HepG2 (cell line): ENCODE measurements around the gene COL27A1. TPM values are rescaled to one million over a fixed set of nuclear protein-coding genes. Genes with fewer than 3 reads are reported as not detected.

ENCODE experiments used
- ATAC-seq: fragments of 200-7000 bp; cut with Tn5 transposase; 3 replicates; pipeline ENCODE4 v1.9.1; 2020; ENCODE audit warnings: mild to moderate bottlenecking, moderate library complexity
- BruUV-seq: library from RNA; stranded (reverse); fragments of 400-500 nt; replicated peaks from 2 replicates; lab custom pipeline; 2021; lab: Mats Ljungman, UMichigan
- CTCF ChIA-PET: fragments of 300-600 bp; formaldehyde crosslinking; extraction: SDS; loops from one replicate; lab custom pipeline; 2021; ENCODE audit warnings: low total read pairs, inconsistent platforms, low intra/inter-chr PET ratio; lab: Yijun Ruan, JAX
- POLR2A ChIA-PET: fragments of 350-600 bp; sonication (Branson Sonifier 250); formaldehyde crosslinking; loops from one replicate; lab custom pipeline; 2020; ENCODE audit warnings: antibody characterized with exemption, inconsistent platforms; lab: Yijun Ruan, JAX
- DNase-seq: peaks from one replicate; pipeline ENCODE4 v3.0.0-alpha.2; 2015; ENCODE audit warnings: low spot score
- FAIRE-seq: peaks from 3 replicates; lab custom pipeline; 2011; peaks lifted over from hg19 to GRCh38; lab: Jason Lieb, UNC
- H2AFZ ChIP-seq: one replicate; pipeline ENCODE4 v1.6.1; 2011; ENCODE audit warnings: low read length, inconsistent platforms
- H3K27ac ChIP-seq: fragments of 300-600 bp; 3 replicates; pipeline ENCODE4 v1.8.0; 2011; ENCODE audit warnings: mixed run types, mild to moderate bottlenecking, mixed read lengths, low read length, inconsistent platforms; ENCODE audit not compliant: insufficient read depth; ENCODE audit errors: extremely low read length
- H3K27me3 ChIP-seq, 2 experiments: fragments of 200-600 bp in 1 of 2; 2 replicates in 1 of 2; 3 replicates in 1 of 2; pipeline versions ENCODE4 v1.6.0 to v1.8.0; 2011; ENCODE audit warnings: low read length in 2 of 2, mild to moderate bottlenecking in 2 of 2, moderate library complexity in 2 of 2, inconsistent platforms in 1 of 2; ENCODE audit not compliant: insufficient read depth in 2 of 2, control insufficient read depth in 1 of 2
- H3K36me3 ChIP-seq, 2 experiments: fragments of 200-600 bp in 1 of 2; replicated peaks in 1 of 2; 2 replicates in 1 of 2; 3 replicates in 1 of 2; pipeline versions ENCODE4 v1.5.1 to v1.8.0; 2011; ENCODE audit warnings: low read length in 2 of 2, inconsistent platforms in 1 of 2; ENCODE audit not compliant: insufficient read depth in 2 of 2, control insufficient read depth in 1 of 2
- H3K4me1 ChIP-seq: 2 replicates; pipeline ENCODE4 v1.5.1; 2012; ENCODE audit warnings: low read length, inconsistent platforms; ENCODE audit not compliant: insufficient read depth
- H3K4me2 ChIP-seq: 2 replicates; pipeline ENCODE4 v1.6.0; 2011; ENCODE audit warnings: low read depth, low read length, inconsistent platforms
- H3K4me3 ChIP-seq, 3 experiments: fragments of 200-600 bp in 1 of 3; sonication (generic), shearing (Covaris generic) in 1 of 3; replicated peaks in 1 of 3; 2 replicates each; pipeline ENCODE4 v1.5.1; 2011 to 2016; ENCODE audit warnings: low read length in 3 of 3, inconsistent platforms in 2 of 3, low read depth in 2 of 3, mild to moderate bottlenecking in 2 of 3, control low read depth in 1 of 3, mixed read lengths in 1 of 3; ENCODE audit not compliant: insufficient read depth in 1 of 3
- H3K79me2 ChIP-seq: one replicate; pipeline ENCODE4 v1.6.1; 2011; ENCODE audit warnings: low read length, inconsistent platforms; ENCODE audit not compliant: insufficient read depth
- H3K9ac ChIP-seq: 2 replicates; pipeline ENCODE4 v1.6.0; 2011; ENCODE audit warnings: mild to moderate bottlenecking, low read depth, low read length, inconsistent platforms; ENCODE audit not compliant: insufficient read depth
- H3K9me3 ChIP-seq: 2 replicates; pipeline ENCODE4 v1.5.1; 2012; ENCODE audit warnings: mild to moderate bottlenecking, low read length
- H4K20me1 ChIP-seq: 2 replicates; pipeline ENCODE4 v1.6.0; 2011; ENCODE audit warnings: inconsistent platforms, mild to moderate bottlenecking, low read length, moderate library complexity; ENCODE audit not compliant: insufficient read depth
- AGO2 ChIP-seq: fragments of 200-400 bp; formaldehyde crosslinking; optimal IDR thresholded peaks from 2 replicates; pipeline ENCODE3; 2017; ENCODE audit warnings: mild to moderate bottlenecking, low read depth, low read length, moderate library complexity
- HNRNPL ChIP-seq: fragments of 200-400 bp; formaldehyde crosslinking; IDR thresholded peaks from 2 replicates; pipeline ENCODE4 v1.6.1; 2017; ENCODE audit warnings: mild to moderate bottlenecking, low read depth, low read length
- POLR2AphosphoS5 ChIP-seq: IDR thresholded peaks from 2 replicates; pipeline ENCODE4 v1.6.1; 2012; ENCODE audit warnings: low read depth, low read length
- ZNF18 ChIP-seq: sonication (generic); formaldehyde crosslinking; IDR thresholded peaks from 2 replicates; pipeline ENCODE4 v1.8.0; 2022; ENCODE audit warnings: mild to moderate bottlenecking, missing genetic modification reagents; ENCODE audit not compliant: insufficient replicate concordance
- WGBS: methylation state at CpG from one replicate; pipeline ENCODE4 v1.1.6; 2017; ENCODE audit warnings: low lambda C conversion rate; 5-methylcytosine and 5-hydroxymethylcytosine counted together
- in situ Hi-C: cut with HindIII; loops from 2 replicates; pipeline ENCODE4 v1.10.0; 2017; ENCODE audit warnings: low pct_unique_long_range_greater_than_20kb; ENCODE audit not compliant: extremely low pct_ligation_motif_present
- intact Hi-C: fragments of 100-400 bp; cut with micrococcal nuclease; formaldehyde crosslinking; loops from one replicate; pipeline ENCODE4 v1.10.0; 2022; ENCODE audit not compliant: unreplicated experiment
- polyA plus RNA-seq, 8 experiments: library from polyadenylated mRNA; depleted of rRNA in 3 of 8; stranded (reverse) in 7 of 8; unstranded in 1 of 8; fragments of >200 nt; fragmentation: Illumina TruSeq in 4 of 8; extraction: Trizol in 4 of 8; gene quantifications; 2 replicates each; pipeline versions ENCODE4 v1.2.1 to v1.2.3, GENCODE V29; 2011 to 2016; ENCODE audit warnings: low read depth in 4 of 8, missing spikeins in 1 of 8, mixed read lengths in 1 of 8; ENCODE audit not compliant: insufficient read depth in 1 of 8
- total RNA-seq, 5 experiments: library from RNA; depleted of rRNA; stranded (reverse); fragments of >200 nt; fragmentation: Illumina TruSeq; extraction: Trizol; gene quantifications; 2 replicates each; pipeline ENCODE4 v1.2.3, GENCODE V29; 2016; ENCODE audit warnings: low read depth in 1 of 5
- TF ChIP-seq, protein P1 (sequence below): sonication (generic); formaldehyde crosslinking; IDR thresholded peaks from 2 replicates; pipeline ENCODE4 v1.9.0; 2022; ENCODE audit warnings: missing genetic modification reagents, mild to moderate bottlenecking, borderline replicate concordance

The COL27A1 gene
- total and polyA plus RNA-seq, 2 of the 13 experiments (the other 11 are each of a cell fraction or from before 2014, with no cell fraction given) = 71.3 to 89.1 TPM

- POLR2A ChIA-PET = no interaction called here
- TF ChIP-seq POLR2AphosphoS5 (peak; percentile 25; the same call in 1 of the 2 replicates), AGO2 (peak; percentile 89), HNRNPL (0 out of 2 replicates have a peak, but pooled peaks have one; percentile 18), ZNF18 (no peak)
- TF ChIP-seq, protein P1, sequence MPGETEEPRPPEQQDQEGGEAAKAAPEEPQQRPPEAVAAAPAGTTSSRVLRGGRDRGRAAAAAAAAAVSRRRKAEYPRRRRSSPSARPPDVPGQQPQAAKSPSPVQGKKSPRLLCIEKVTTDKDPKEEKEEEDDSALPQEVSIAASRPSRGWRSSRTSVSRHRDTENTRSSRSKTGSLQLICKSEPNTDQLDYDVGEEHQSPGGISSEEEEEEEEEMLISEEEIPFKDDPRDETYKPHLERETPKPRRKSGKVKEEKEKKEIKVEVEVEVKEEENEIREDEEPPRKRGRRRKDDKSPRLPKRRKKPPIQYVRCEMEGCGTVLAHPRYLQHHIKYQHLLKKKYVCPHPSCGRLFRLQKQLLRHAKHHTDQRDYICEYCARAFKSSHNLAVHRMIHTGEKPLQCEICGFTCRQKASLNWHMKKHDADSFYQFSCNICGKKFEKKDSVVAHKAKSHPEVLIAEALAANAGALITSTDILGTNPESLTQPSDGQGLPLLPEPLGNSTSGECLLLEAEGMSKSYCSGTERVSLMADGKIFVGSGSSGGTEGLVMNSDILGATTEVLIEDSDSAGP = no peak
- H3K27ac ChIP-seq = no peak overlapping the region
- no peak for DNase-seq
- no peak overlapping the region for H2AFZ ChIP-seq
- no peaks in the 10 kb centered on the region for H3K9me3 ChIP-seq
- ATAC-seq = no peak
- H3K4me1 ChIP-seq = peaks cover 4% of the 10 kb centered on the region; the same call in 1 of the 2 replicates
- in situ Hi-C loops (no loop called here), intact Hi-C loops (no loop called here)
- no peak for FAIRE-seq
- H3K36me3 ChIP-seq = peaks cover 57 to 97% of the 10 kb centered on the region in 2 experiments
- no TSS peak for BruUV-seq
- H4K20me1 ChIP-seq = no peaks in the 10 kb centered on the region
- no peak overlapping the region for H3K4me2 ChIP-seq
- H3K4me3 ChIP-seq = no peak overlapping the region
- whole genome bisulfite sequencing = 98% methylated on average over 6 of the region's 15 CpGs
- H3K9ac ChIP-seq = no peak overlapping the region
- H3K79me2 ChIP-seq = no peaks in the 10 kb centered on the region
- CTCF ChIA-PET = no interaction called here
- no peaks in the 10 kb centered on the region for H3K27me3 ChIP-seq
Observed at GRCh38 chr9:114210691-114211276, 55.4 kb downstream of the COL27A1 start.
